IMR-90 (cell line): ENCODE measurements around the gene TWSG1. TPM values are rescaled to one million over a fixed set of nuclear protein-coding genes. Genes with fewer than 3 reads are reported as not detected.

Experiments
- ATAC-seq: fragments of 200-7000 bp; cut with Tn5 transposase; 2 replicates; pipeline ENCODE4 v1.9.1; 2020; ENCODE audit warnings: low read depth, mild to moderate bottlenecking, moderate library complexity
- BruUV-seq: library from RNA; stranded (reverse); fragments of 400-500 nt; replicated peaks from 2 replicates; lab custom pipeline; 2021; lab: Mats Ljungman, UMichigan
- CTCF ChIA-PET: fragments of 300-600 bp; formaldehyde crosslinking; extraction: SDS; loops from one replicate; lab custom pipeline; 2021; ENCODE audit warnings: antibody characterized with exemption; lab: Yijun Ruan, JAX
- POLR2A ChIA-PET: fragments of 300-600 bp; sonication (Branson Sonifier 250); formaldehyde crosslinking; loops from one replicate; lab custom pipeline; 2022; ENCODE audit warnings: antibody characterized with exemption; ENCODE audit not compliant: unreplicated experiment; lab: Charles Lee
- DNase-seq: peaks from one replicate; pipeline ENCODE4 v3.0.0; 2013
- H2AFZ ChIP-seq: replicated peaks from 2 replicates; pipeline ENCODE3; 2013; ENCODE audit warnings: low read length, mild to moderate bottlenecking; ENCODE audit not compliant: poor library complexity
- H2AK5ac ChIP-seq: 2 replicates; pipeline ENCODE4 v1.6.1; 2013; ENCODE audit warnings: low read depth, low read length, inconsistent platforms
- H2AK9ac ChIP-seq: replicated peaks from 2 replicates; pipeline ENCODE3; 2013; ENCODE audit warnings: mild to moderate bottlenecking, low read depth, low read length, moderate library complexity; ENCODE audit not compliant: poor library complexity
- H2BK120ac ChIP-seq: 2 replicates; pipeline ENCODE4 v1.6.1; 2013; ENCODE audit warnings: low read depth, low read length, inconsistent platforms
- H2BK15ac ChIP-seq: 3 replicates; pipeline ENCODE4 v1.6.1; 2013; ENCODE audit warnings: low read depth, low read length, inconsistent platforms
- H2BK20ac ChIP-seq: 2 replicates; pipeline ENCODE4 v1.6.1; 2013; ENCODE audit warnings: low read depth, mild to moderate bottlenecking, inconsistent platforms, low read length, moderate library complexity
- H2BK5ac ChIP-seq: 2 replicates; pipeline ENCODE4 v1.6.1; 2013; ENCODE audit warnings: mild to moderate bottlenecking, low read depth, low read length, inconsistent platforms; ENCODE audit not compliant: poor library complexity, severe bottlenecking
- H3K14ac ChIP-seq: replicated peaks from 2 replicates; pipeline ENCODE4 v1.6.1; 2013; ENCODE audit warnings: low read depth, low read length, inconsistent platforms
- H3K18ac ChIP-seq: 2 replicates; pipeline ENCODE4 v1.6.1; 2013; ENCODE audit warnings: low read depth, low read length, control low read depth
- H3K23ac ChIP-seq: 2 replicates; pipeline ENCODE4 v1.6.1; 2013; ENCODE audit warnings: low read depth, low read length, inconsistent platforms
- H3K27ac ChIP-seq: 2 replicates; pipeline ENCODE4 v1.5.1; 2013; ENCODE audit warnings: mild to moderate bottlenecking, control low read depth, low read length; ENCODE audit not compliant: insufficient read depth
- H3K27me3 ChIP-seq: 2 replicates; pipeline ENCODE4 v1.6.1; 2013; ENCODE audit warnings: low read length; ENCODE audit not compliant: control insufficient read depth, insufficient read depth
- H3K36me3 ChIP-seq: 2 replicates; pipeline ENCODE4 v1.6.1; 2013; ENCODE audit warnings: low read length, mixed read lengths; ENCODE audit not compliant: control insufficient read depth, insufficient read depth
- H3K4ac ChIP-seq: 2 replicates; pipeline ENCODE4 v1.6.1; 2013; ENCODE audit warnings: low read depth, low read length, inconsistent platforms
- H3K4me1 ChIP-seq: 2 replicates; pipeline ENCODE4 v1.6.1; 2013; ENCODE audit warnings: low read length, mixed read lengths; ENCODE audit not compliant: control insufficient read depth, insufficient read depth
- H3K4me2 ChIP-seq: 2 replicates; pipeline ENCODE4 v1.6.1; 2013; ENCODE audit warnings: low read depth, mild to moderate bottlenecking, control low read depth, low read length, moderate library complexity
- H3K4me3 ChIP-seq: 2 replicates; pipeline ENCODE4 v1.5.1; 2013; ENCODE audit warnings: low read depth, mild to moderate bottlenecking, control low read depth, low read length, moderate library complexity; ENCODE audit not compliant: insufficient read depth
- H3K56ac ChIP-seq: 2 replicates; pipeline ENCODE4 v1.6.1; 2013; ENCODE audit warnings: low read length, inconsistent platforms; ENCODE audit not compliant: insufficient read depth; ENCODE audit errors: extremely low read depth
- H3K79me1 ChIP-seq, 2 experiments: 2 replicates each; pipeline ENCODE4 v1.6.1; 2013; ENCODE audit warnings: low read length in 2 of 2, inconsistent platforms in 1 of 2, low read depth in 1 of 2
- H3K9ac ChIP-seq: 2 replicates; pipeline ENCODE4 v1.6.1; 2013; ENCODE audit warnings: low read depth, low read length, control low read depth
- H3K9me1 ChIP-seq: 2 replicates; pipeline ENCODE4 v1.6.1; 2013; ENCODE audit warnings: low read length, inconsistent platforms; ENCODE audit not compliant: insufficient read depth
- H3K9me3 ChIP-seq: 2 replicates; pipeline ENCODE4 v1.6.1; 2013; ENCODE audit warnings: low read length; ENCODE audit not compliant: control insufficient read depth, insufficient read depth
- H4K20me1 ChIP-seq: 2 replicates; pipeline ENCODE4 v1.6.1; 2013; ENCODE audit warnings: low read length, inconsistent platforms; ENCODE audit not compliant: insufficient read depth
- H4K5ac ChIP-seq: 2 replicates; pipeline ENCODE4 v1.6.1; 2013; ENCODE audit warnings: mild to moderate bottlenecking, low read depth, low read length, control low read depth
- H4K8ac ChIP-seq, 2 experiments: 2 replicates each; pipeline ENCODE4 v1.6.1; 2013; ENCODE audit warnings: low read depth in 2 of 2, low read length in 2 of 2, control low read depth in 1 of 2, inconsistent platforms in 1 of 2
- H4K91ac ChIP-seq: 2 replicates; pipeline ENCODE4 v1.6.1; 2013; ENCODE audit warnings: low read depth, low read length, inconsistent platforms; ENCODE audit not compliant: insufficient read depth
- FOS ChIP-seq: fragments of 150-350 bp; IDR thresholded peaks from 2 replicates; pipeline ENCODE4 v1.6.1; 2016; ENCODE audit warnings: low read depth, low read length
- MAFK ChIP-seq: IDR thresholded peaks from 2 replicates; pipeline ENCODE4 v1.6.1; 2012; ENCODE audit warnings: low read depth, low read length, improper control_type of control experiment
- POLR2A ChIP-seq: IDR thresholded peaks from 2 replicates; pipeline ENCODE4 v1.6.1; 2012; ENCODE audit warnings: mild to moderate bottlenecking, low read depth, low read length
- RAD21 ChIP-seq: IDR thresholded peaks from 2 replicates; pipeline ENCODE4 v1.6.1; 2012; ENCODE audit warnings: low read length, improper control_type of control experiment
- WGBS, 2 experiments: methylation state at CpG; one replicate each; pipeline versions ENCODE4 v1.1.5 to v1.1.7; 2013; ENCODE audit warnings: missing lambda C conversion rate in 2 of 2; ENCODE audit not compliant: insufficient read length in 1 of 2; ENCODE audit errors: extremely low coverage in 2 of 2; 5-methylcytosine and 5-hydroxymethylcytosine counted together
- dilution Hi-C: fragments of 300-500 bp; cut with HindIII; formaldehyde crosslinking; loops from one replicate; pipeline ENCODE4 v1.14.3; 2018; ENCODE audit warnings: low sequenced_read_pairs; ENCODE audit not compliant: unreplicated experiment
- in situ Hi-C: fragments of 300-500 bp; cut with MboI; formaldehyde crosslinking; loops from 3 replicates; pipeline ENCODE4 v1.14.3; 2019; ENCODE audit warnings: low sequenced_read_pairs, inconsistent platforms, mixed read lengths
- intact Hi-C: fragments of 100-400 bp; cut with micrococcal nuclease; formaldehyde crosslinking; loops from 2 replicates; pipeline ENCODE4 v1.10.0; 2022
- polyA plus RNA-seq, 3 experiments: library from polyadenylated mRNA; depleted of rRNA; stranded (reverse); fragments of >200 nt; gene quantifications; 2 replicates each; pipeline ENCODE4 v1.2.3, GENCODE V29; 2012; ENCODE audit warnings: low replicate concordance in 1 of 3
- total RNA-seq: library from RNA; depleted of rRNA; stranded (reverse); fragments of >200 nt; gene quantifications from 2 replicates; pipeline ENCODE4 v1.2.3, GENCODE V29; 2012

The TWSG1 gene
- total and polyA plus RNA-seq, 2 of the 4 experiments (the other 2 are of a cell fraction): 80.4 to 115 TPM

DNA sequence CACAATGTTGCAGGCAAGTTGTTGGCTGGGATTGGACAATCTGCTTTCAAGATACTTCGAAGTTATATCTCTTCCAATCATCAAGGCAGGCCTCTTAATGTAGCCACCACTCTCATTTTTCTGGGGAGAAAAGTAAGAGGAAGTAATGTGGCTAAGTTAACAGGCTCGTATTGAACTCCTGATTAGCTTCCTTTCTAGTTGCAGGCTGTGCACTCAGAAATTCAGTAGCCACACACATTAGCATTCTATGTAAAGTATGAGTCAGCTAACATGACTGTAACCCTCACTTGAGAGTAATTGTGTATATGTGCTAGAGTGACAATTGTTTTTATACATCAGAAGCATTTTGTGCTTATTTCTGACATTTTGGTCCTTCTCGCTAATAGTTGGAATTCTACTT lies 3.3 kb downstream of the TWSG1 start:
- H3K14ac ChIP-seq: peak overlapping the region; percentile 42; the same call in 1 of the 2 replicates
- H2AFZ ChIP-seq: no peak overlapping the region
- H3K27ac ChIP-seq: peak overlapping the region; percentile 51; the same call in 1 of the 2 replicates
- no peak overlapping the region for H2BK20ac ChIP-seq
- no peak overlapping the region for H2AK9ac ChIP-seq
- H3K9ac ChIP-seq: peak overlapping the region; percentile 31; the same call in 1 of the 2 replicates
- H3K27me3 ChIP-seq: no peaks in the 10 kb centered on the region
- H3K79me1 ChIP-seq: peaks cover 18 to 57% of the 10 kb centered on the region in 2 experiments
- ChIA-PET CTCF (interaction anchor here (0.5 kb wide), 1 partner anchor 103 kb away, joined by 6 read pairs; no protein-coding TSS in a partner anchor), POLR2A (interaction anchor here (0.9 kb wide), 1 partner anchor 48 kb away, joined by 3 read pairs; no protein-coding TSS in a partner anchor)
- intact Hi-C loops (loop anchor here (5.0 kb wide), 1 partner anchor 201 kb away; the partner anchor contains the start of gene ANKRD12), dilution Hi-C loops (no loop called here), in situ Hi-C loops (loop anchor here (10.0 kb wide), 1 partner anchor 263 kb away; no protein-coding TSS in a partner anchor)
- no peak overlapping the region for H2AK5ac ChIP-seq
- DNase-seq (peak; percentile 70), ATAC-seq (no peak)
- peak overlapping the region; percentile 27 for H2BK5ac ChIP-seq
- H4K20me1 ChIP-seq: peaks cover 25% of the 10 kb centered on the region
- H2BK15ac ChIP-seq: no peak overlapping the region
- no peak overlapping the region for H2BK120ac ChIP-seq
- no peaks in the 10 kb centered on the region for H3K9me3 ChIP-seq
- H3K9me1 ChIP-seq: peaks cover 6% of the 10 kb centered on the region
- H3K4me1 ChIP-seq: peaks cover 6% of the 10 kb centered on the region
- H3K36me3 ChIP-seq: peaks cover 27% of the 10 kb centered on the region
- no peak overlapping the region for H3K4me3 ChIP-seq
- H4K5ac ChIP-seq: peak overlapping the region; percentile 46; the same call in 1 of the 2 replicates
- peak overlapping the region in 1 of 2 experiments; percentile 10; a peak in 1 of 4 replicates for H4K8ac ChIP-seq
- no peak overlapping the region for H4K91ac ChIP-seq
- no peak overlapping the region for H3K56ac ChIP-seq
- peak overlapping the region; percentile 14; the same call in 1 of the 2 replicates for H3K4ac ChIP-seq
- H3K18ac ChIP-seq: peak overlapping the region; percentile 16; the same call in 1 of the 2 replicates
- no TSS peak for BruUV-seq
- WGBS, 2 experiments: no CpG with 5 or more reads among the region's 3 CpGs
- peak; percentile 25; the same call in 1 of the 2 replicates for TF ChIP-seq FOS
- TF ChIP-seq MAFK: 0 out of 2 replicates have a peak, but pooled peaks have one; percentile 33
- TF ChIP-seq POLR2A: no peak
- TF ChIP-seq RAD21: no peak
- H3K4me2 ChIP-seq: peak overlapping the region; percentile 68
- H3K23ac ChIP-seq: peak overlapping the region; percentile 59; the same call in 1 of the 2 replicates
